Measurements from ENCODE around the gene PRTFDC1. TPM values are rescaled to one million over a fixed set of nuclear protein-coding genes. Genes with fewer than 3 reads are reported as not detected.

PRTFDC1 gene
- polyA plus RNA-seq, 1 donor (not counting 4 experiments of a cell fraction or from before 2014, with no cell fraction given) = 2.2 TPM

- H3K9me3 ChIP-seq (ENCODE audit: control insufficient read depth, low read depth, low read length) = no peaks in the 10 kb centered on the region
- H3K4me2 ChIP-seq (ENCODE audit: control insufficient read depth, extremely low read depth, insufficient read depth, low read depth, low read length) = no peak overlapping the region
- H3K4me3 ChIP-seq (ENCODE audit: control insufficient read depth in 2 of 3, extremely low read depth in 1 of 3, insufficient read depth in 2 of 3, low read depth in 1 of 3, low read length in 3 of 3) = no peak overlapping the region
- H2AFZ ChIP-seq (ENCODE audit: control insufficient read depth, low read length) = no peak overlapping the region
- H3K9me1 ChIP-seq (ENCODE audit: control insufficient read depth, extremely low read depth, insufficient read depth, low read length) = no peaks in the 10 kb centered on the region
- no peaks in the 10 kb centered on the region for H3K36me3 ChIP-seq (ENCODE audit: control insufficient read depth in 2 of 2, extremely low read depth in 1 of 2, insufficient read depth in 2 of 2, low read length in 2 of 2)
- TF ChIP-seq EZH2 (IDR thresholded peaks at IDR 0.05; ENCODE audit: low read length) (no peak), CTCF (optimal IDR thresholded peaks at IDR 0.05 in 1 of 3, IDR thresholded peaks at IDR 0.05 in 1 of 3, conservative IDR thresholded peaks at IDR 0.05 in 1 of 3; ENCODE audit: extremely low read depth in 1 of 3, insufficient read depth in 2 of 3, low read length in 3 of 3) (no peak)
- no peaks in the 10 kb centered on the region for H3K79me2 ChIP-seq (ENCODE audit: control insufficient read depth, insufficient read depth, low read length)
- FAIRE-seq = no peak
- no peak overlapping the region for H3K9ac ChIP-seq (ENCODE audit: control insufficient read depth, extremely low read depth, insufficient read depth, low read length)
- dilution Hi-C loops (cut with MboI; ENCODE audit: extremely low pct_ligation_motif_present, low sequenced_read_pairs) = no loop called here
- no peaks in the 10 kb centered on the region for H3K27me3 ChIP-seq (ENCODE audit: control insufficient read depth, extremely low read depth, insufficient read depth, low read length)
- no peak overlapping the region for H3K27ac ChIP-seq (ENCODE audit: control insufficient read depth, insufficient read depth, low read length)
- no peak for DNase-seq (ENCODE audit: low read depth, low spot score)
- no peaks in the 10 kb centered on the region for H4K20me1 ChIP-seq (ENCODE audit: control insufficient read depth, extremely low read depth, insufficient read depth, low read length)
- H3K4me1 ChIP-seq (ENCODE audit: control insufficient read depth, extremely low read depth, insufficient read depth, low read length) = no peaks in the 10 kb centered on the region
These were observed 24.2 kb downstream of the PRTFDC1 start for GRCh38 chr10:24928163-24928562.

GRCh38 chr10:24926557-24926956 is 25.8 kb downstream of the PRTFDC1 start:
- H2AFZ ChIP-seq (ENCODE audit: control insufficient read depth, low read length) = no peak overlapping the region
- no peaks in the 10 kb centered on the region for H3K9me1 ChIP-seq (ENCODE audit: control insufficient read depth, extremely low read depth, insufficient read depth, low read length)
- H3K4me1 ChIP-seq (ENCODE audit: control insufficient read depth, extremely low read depth, insufficient read depth, low read length) = peaks cover under 1% of the 10 kb centered on the region
- H3K27ac ChIP-seq (ENCODE audit: control insufficient read depth, insufficient read depth, low read length) = no peak overlapping the region
- no peaks in the 10 kb centered on the region for H3K27me3 ChIP-seq (ENCODE audit: control insufficient read depth, extremely low read depth, insufficient read depth, low read length)
- FAIRE-seq (no peak), DNase-seq (ENCODE audit: low read depth, low spot score) (no peak)
- no peaks in the 10 kb centered on the region for H3K9me3 ChIP-seq (ENCODE audit: control insufficient read depth, low read depth, low read length)
- no peaks in the 10 kb centered on the region for H3K36me3 ChIP-seq (ENCODE audit: control insufficient read depth in 2 of 2, extremely low read depth in 1 of 2, insufficient read depth in 2 of 2, low read length in 2 of 2)
- no peak overlapping the region for H3K9ac ChIP-seq (ENCODE audit: control insufficient read depth, extremely low read depth, insufficient read depth, low read length)
- dilution Hi-C loops (cut with MboI; ENCODE audit: extremely low pct_ligation_motif_present, low sequenced_read_pairs) = no loop called here
- no peak overlapping the region for H3K4me2 ChIP-seq (ENCODE audit: control insufficient read depth, extremely low read depth, insufficient read depth, low read depth, low read length)
- H3K79me2 ChIP-seq (ENCODE audit: control insufficient read depth, insufficient read depth, low read length) = no peaks in the 10 kb centered on the region
- H4K20me1 ChIP-seq (ENCODE audit: control insufficient read depth, extremely low read depth, insufficient read depth, low read length) = no peaks in the 10 kb centered on the region
- no peak for TF ChIP-seq EZH2 (IDR thresholded peaks at IDR 0.05; ENCODE audit: low read length)
- TF ChIP-seq CTCF (optimal IDR thresholded peaks at IDR 0.05 in 1 of 3, IDR thresholded peaks at IDR 0.05 in 1 of 3, conservative IDR thresholded peaks at IDR 0.05 in 1 of 3; ENCODE audit: extremely low read depth in 1 of 3, insufficient read depth in 2 of 3, low read length in 3 of 3) = no peak
- no peak overlapping the region for H3K4me3 ChIP-seq (ENCODE audit: control insufficient read depth in 2 of 3, extremely low read depth in 1 of 3, insufficient read depth in 2 of 3, low read depth in 1 of 3, low read length in 3 of 3)
